Esophagus muscularis mucosa (tissue), 4 donors: ENCODE data around the gene CACNB4. TPM values are rescaled to one million over a fixed set of nuclear protein-coding genes. Genes with fewer than 3 reads are reported as not detected.
"Not testable (repeated sequence)": the region's sequence is repeated elsewhere in the genome, so short reads cannot be mapped to it uniquely, and the experiment has no call there.

ENCODE experiments used
- DNase-seq: peaks from one replicate; pipeline ENCODE4 v3.0.0-alpha.2; 2017; ENCODE audit errors: extremely low spot score
- H3K27ac ChIP-seq, 4 donors: fragments of 200-600 bp; sonication (generic); replicated peaks in 1 of 4; 1 replicate in 3 of 4; 2 replicates in 1 of 4; pipeline ENCODE4 v1.5.1; 2016 to 2019; ENCODE audit warnings: mild to moderate bottlenecking in 1 of 4
- H3K27me3 ChIP-seq, 4 donors: fragments of 200-600 bp; sonication (generic); one replicate each; pipeline versions ENCODE4 v1.5.1 to v1.6.0; 2016 to 2019
- H3K36me3 ChIP-seq, 4 donors: fragments of 200-600 bp; sonication (generic); one replicate each; pipeline ENCODE4 v1.5.1; 2016 to 2019
- H3K4me1 ChIP-seq, 4 donors: fragments of 200-600 bp; sonication (generic); one replicate each; pipeline ENCODE4 v1.5.1; 2016 to 2019
- H3K4me3 ChIP-seq, 4 donors: fragments of 200-600 bp; sonication (generic); 1 replicate in 2 of 4; 2 replicates in 2 of 4; pipeline ENCODE4 v1.5.1; 2016 to 2019; ENCODE audit warnings: mild to moderate bottlenecking in 4 of 4, moderate library complexity in 1 of 4
- H3K9me3 ChIP-seq, 4 donors: fragments of 200-600 bp; sonication (generic); 1 replicate in 3 of 4; 2 replicates in 1 of 4; pipeline ENCODE4 v1.5.1; 2016 to 2019
- EP300 ChIP-seq: sonication (generic); formaldehyde crosslinking; IDR thresholded peaks from one replicate; pipeline ENCODE4 v1.6.1; 2017; ENCODE audit warnings: antibody characterized with exemption
- POLR2A ChIP-seq: fragments of 450-650 bp; IDR thresholded peaks from one replicate; pipeline ENCODE4 v1.6.1; 2017; ENCODE audit warnings: antibody characterized with exemption, moderate library complexity, mild to moderate bottlenecking, low read depth
- POLR2AphosphoS5 ChIP-seq, 2 donors: sonication (generic); formaldehyde crosslinking; IDR thresholded peaks; one replicate each; pipeline ENCODE4 v1.6.1; 2017; ENCODE audit warnings: antibody characterized with exemption in 2 of 2
- WGBS: methylation state at CpG from one replicate; pipeline ENCODE4 v1.1.5; 2018; 5-methylcytosine and 5-hydroxymethylcytosine counted together
- intact Hi-C: fragments of 100-400 bp; cut with DNase I; formaldehyde crosslinking; loops from one replicate; pipeline ENCODE4 v1.15.1; 2023
- total RNA-seq, 4 donors: library from RNA; depleted of rRNA; stranded (reverse); fragments of >200 nt; gene quantifications; one replicate each; pipeline versions ENCODE4 v1.1.0 to v1.2.1, GENCODE V29; 2016
- TF ChIP-seq, protein P1 (sequence below), 3 experiments: fragments of 200-600 bp in 2 of 3; fragments of 450-650 bp in 1 of 3; sonication (generic) in 2 of 3; IDR thresholded peaks; one replicate each; pipeline ENCODE4 v1.5.1; 2017 to 2019; ENCODE audit warnings: antibody characterized with exemption in 3 of 3, mild to moderate bottlenecking in 2 of 3, moderate library complexity in 1 of 3

CACNB4 gene
- total RNA-seq, 4 donors from 2014 or later: 1.7 to 3.5 (median 2.3) TPM

DNA sequence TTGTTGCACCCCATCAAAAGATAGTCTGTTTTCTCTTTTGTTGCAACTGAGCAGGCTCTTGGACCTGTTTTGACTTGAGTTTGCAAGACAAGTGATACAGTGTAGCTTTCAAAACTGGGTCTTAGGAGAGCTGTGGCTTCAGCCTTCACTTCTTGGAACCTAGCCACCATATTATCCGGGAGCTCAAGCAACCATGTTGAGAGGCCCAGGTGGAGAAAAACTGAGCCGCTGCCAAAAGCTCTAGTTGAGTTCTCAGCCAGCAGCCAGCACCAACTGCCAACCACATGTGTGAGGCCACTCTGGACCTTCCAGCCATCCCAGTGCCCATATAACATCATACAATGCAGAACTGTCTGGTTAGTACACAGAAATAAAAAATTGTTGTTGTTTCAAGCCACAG, 5.4 kb downstream of the CACNB4 start:
- TF ChIP-seq, protein P1, sequence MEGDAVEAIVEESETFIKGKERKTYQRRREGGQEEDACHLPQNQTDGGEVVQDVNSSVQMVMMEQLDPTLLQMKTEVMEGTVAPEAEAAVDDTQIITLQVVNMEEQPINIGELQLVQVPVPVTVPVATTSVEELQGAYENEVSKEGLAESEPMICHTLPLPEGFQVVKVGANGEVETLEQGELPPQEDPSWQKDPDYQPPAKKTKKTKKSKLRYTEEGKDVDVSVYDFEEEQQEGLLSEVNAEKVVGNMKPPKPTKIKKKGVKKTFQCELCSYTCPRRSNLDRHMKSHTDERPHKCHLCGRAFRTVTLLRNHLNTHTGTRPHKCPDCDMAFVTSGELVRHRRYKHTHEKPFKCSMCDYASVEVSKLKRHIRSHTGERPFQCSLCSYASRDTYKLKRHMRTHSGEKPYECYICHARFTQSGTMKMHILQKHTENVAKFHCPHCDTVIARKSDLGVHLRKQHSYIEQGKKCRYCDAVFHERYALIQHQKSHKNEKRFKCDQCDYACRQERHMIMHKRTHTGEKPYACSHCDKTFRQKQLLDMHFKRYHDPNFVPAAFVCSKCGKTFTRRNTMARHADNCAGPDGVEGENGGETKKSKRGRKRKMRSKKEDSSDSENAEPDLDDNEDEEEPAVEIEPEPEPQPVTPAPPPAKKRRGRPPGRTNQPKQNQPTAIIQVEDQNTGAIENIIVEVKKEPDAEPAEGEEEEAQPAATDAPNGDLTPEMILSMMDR (IDR thresholded peaks at IDR 0.05): no peak
- TF ChIP-seq EP300: no peak
- no peak for TF ChIP-seq POLR2AphosphoS5 (IDR thresholded peaks at IDR 0.05)
- no peak for TF ChIP-seq POLR2A
- 63% methylated on average over 2 of the region's 2 CpGs for WGBS
- intact Hi-C loops: no loop called here
- H3K4me3 ChIP-seq: no peak overlapping the region
- no peak for DNase-seq
- H3K27me3 ChIP-seq: peaks cover 0 to 2% (median 0%) of the 10 kb centered on the region in 4 donors
- no peak overlapping the region for H3K27ac ChIP-seq
- peaks cover 7 to 19% (median 15%) of the 10 kb centered on the region in 4 donors for H3K4me1 ChIP-seq
- H3K36me3 ChIP-seq: no peaks in the 10 kb centered on the region
- H3K9me3 ChIP-seq: no peaks in the 10 kb centered on the region

DNA sequence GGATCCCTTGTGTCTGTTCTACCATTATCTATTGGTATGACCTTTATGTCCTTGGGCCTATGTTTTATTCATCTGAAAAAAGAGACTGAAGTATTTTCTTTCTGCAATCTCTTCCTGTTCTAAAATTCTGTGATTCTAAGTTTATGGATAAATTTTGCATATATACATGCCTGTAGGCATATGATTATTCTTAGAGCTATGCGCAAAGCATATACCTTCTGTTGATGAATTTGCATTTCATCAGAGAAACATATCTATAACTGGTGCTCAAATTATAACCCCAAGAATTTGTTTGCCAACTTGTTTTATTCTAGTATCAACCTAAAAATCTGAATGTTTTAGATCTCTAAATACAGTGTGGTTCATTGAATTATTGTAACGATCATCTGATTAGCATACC, 6.7 kb downstream of the CACNB4 start:
- peaks cover 0 to 6% (median 1%) of the 10 kb centered on the region in 4 donors for H3K4me1 ChIP-seq
- intact Hi-C loops: no loop called here
- no peaks in the 10 kb centered on the region for H3K27me3 ChIP-seq
- TF ChIP-seq, protein P1 (IDR thresholded peaks at IDR 0.05): no peak
- TF ChIP-seq EP300 (no peak), POLR2A (no peak), POLR2AphosphoS5 (IDR thresholded peaks at IDR 0.05) (no peak)
- DNase-seq: no peak
- no peaks in the 10 kb centered on the region for H3K36me3 ChIP-seq
- no peak overlapping the region for H3K4me3 ChIP-seq
- WGBS: 95% methylated on average over 2 of the region's 2 CpGs
- H3K27ac ChIP-seq: no peak overlapping the region
- no peaks in the 10 kb centered on the region for H3K9me3 ChIP-seq

DNA sequence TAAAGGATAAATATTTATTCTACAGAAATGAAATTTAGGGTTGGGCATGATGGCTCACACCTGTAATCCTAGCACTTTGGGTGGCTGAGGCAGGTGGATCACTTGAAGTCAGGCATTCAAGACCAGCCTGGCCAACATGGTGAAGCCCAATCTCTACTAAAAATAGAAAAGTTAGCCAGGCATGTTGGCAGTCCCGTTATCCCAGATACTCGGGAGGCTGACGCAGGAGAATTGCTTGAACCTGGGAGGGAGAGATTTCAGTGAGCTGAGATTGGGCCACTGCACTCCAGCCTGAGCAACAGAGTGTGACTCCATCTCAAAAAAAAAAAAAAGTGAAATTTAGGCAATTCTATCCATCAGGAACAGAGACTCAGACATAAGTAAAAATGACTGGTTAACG, 8.1 kb downstream of the CACNB4 start:
- WGBS: 90% methylated on average over 4 of the region's 4 CpGs
- H3K4me1 ChIP-seq, H3K4me3 ChIP-seq, intact Hi-C loops, H3K27ac ChIP-seq, H3K27me3 ChIP-seq, H3K36me3 ChIP-seq, DNase-seq, H3K9me3 ChIP-seq: not testable (repeated sequence)

DNA sequence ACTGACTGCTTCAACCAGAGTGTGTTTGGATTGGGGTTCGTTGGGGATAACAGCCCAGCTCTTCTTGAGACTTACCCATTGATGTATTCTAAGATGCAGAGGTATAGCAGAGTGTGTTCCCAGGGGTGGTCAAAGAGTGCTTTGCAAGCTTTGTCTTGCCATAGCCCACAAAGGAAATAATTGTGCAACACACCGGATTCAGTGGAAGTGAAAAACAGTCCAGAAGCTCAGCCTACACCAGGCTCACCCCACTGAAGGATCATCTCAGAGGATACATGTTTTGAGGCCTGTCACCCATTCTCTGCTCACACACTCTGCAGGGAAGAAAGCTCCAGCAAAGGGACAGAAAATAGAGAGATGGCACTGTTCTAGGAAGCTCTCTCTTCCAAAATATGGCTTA, 9.6 kb downstream of the CACNB4 start:
- no peaks in the 10 kb centered on the region for H3K27me3 ChIP-seq
- intact Hi-C loops: no loop called here
- 100% methylated on average over 1 of the region's 2 CpGs for WGBS
- H3K27ac ChIP-seq: no peak overlapping the region
- no peak for DNase-seq
- no peak overlapping the region for H3K4me3 ChIP-seq
- H3K9me3 ChIP-seq: no peaks in the 10 kb centered on the region
- H3K36me3 ChIP-seq: no peaks in the 10 kb centered on the region
- H3K4me1 ChIP-seq: no peaks in the 10 kb centered on the region
- TF ChIP-seq POLR2A: no peak
- TF ChIP-seq POLR2AphosphoS5 (IDR thresholded peaks at IDR 0.05): no peak
- TF ChIP-seq, protein P1 (IDR thresholded peaks at IDR 0.05): no peak
- no peak for TF ChIP-seq EP300

DNA sequence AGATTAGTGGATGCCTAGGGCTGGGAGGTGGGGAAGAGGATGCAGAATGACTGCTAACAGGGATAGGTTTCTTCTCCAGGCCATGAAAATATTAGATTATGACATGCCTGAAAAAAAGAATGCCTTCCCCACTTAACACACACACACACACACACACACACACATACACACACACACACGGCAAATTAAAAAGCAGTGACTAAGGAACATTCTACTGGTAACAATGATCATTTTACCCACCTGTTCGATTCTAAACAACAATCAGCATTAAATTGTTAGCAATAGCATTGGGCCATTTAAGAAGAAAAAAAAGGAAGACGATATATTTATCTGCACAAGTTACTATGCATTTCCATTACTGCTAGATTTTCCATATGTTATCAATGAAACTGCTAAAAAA, 10.8 kb downstream of the CACNB4 start:
- Histone ChIP-seq H3K36me3 (no peaks in the 10 kb centered on the region), H3K4me3 (no peak overlapping the region), H3K4me1 (no peaks in the 10 kb centered on the region), H3K27ac (no peak overlapping the region), H3K9me3 (no peaks in the 10 kb centered on the region), H3K27me3 (no peaks in the 10 kb centered on the region)
- DNase-seq: no peak
- intact Hi-C loops: no loop called here
- TF ChIP-seq, protein P1 (IDR thresholded peaks at IDR 0.05): no peak
- TF ChIP-seq EP300 (no peak), POLR2A (no peak), POLR2AphosphoS5 (IDR thresholded peaks at IDR 0.05) (no peak)
- WGBS: 91% methylated on average over 3 of the region's 3 CpGs
